HCT116 (cell line): ENCODE results near the gene FUNDC2. TPM values are rescaled to one million over a fixed set of nuclear protein-coding genes. Genes with fewer than 3 reads are reported as not detected.

Source experiments
- ATAC-seq: fragments of 200-7000 bp; cut with Tn5 transposase; 2 replicates; pipeline ENCODE4 v1.9.1; 2020; ENCODE audit warnings: mild to moderate bottlenecking, moderate library complexity
- BruUV-seq: library from RNA; stranded (reverse); fragments of 400-500 nt; replicated peaks from 2 replicates; lab custom pipeline; 2021; lab: Mats Ljungman, UMichigan
- CTCF ChIA-PET: fragments of 300-600 bp; sonication (Branson Sonifier 250); formaldehyde crosslinking; loops from one replicate; lab custom pipeline; 2021; ENCODE audit warnings: antibody characterized with exemption; lab: Charles Lee
- POLR2A ChIA-PET: fragments of 300-600, 350-600 bp; sonication (Branson Sonifier 250); formaldehyde crosslinking; loops from one replicate; lab custom pipeline; 2021; ENCODE audit warnings: antibody characterized with exemption; lab: Charles Lee
- RAD21 ChIA-PET, 2 experiments: fragments of 300-600 bp; sonication (Branson Sonifier 250); formaldehyde crosslinking; loops; one replicate each; lab custom pipeline; 2023; ENCODE audit warnings: low total read pairs in 2 of 2; ENCODE audit not compliant: uncharacterized antibody in 2 of 2, unreplicated experiment in 2 of 2, low non-redundant PET in 1 of 2; lab: Charles Lee
- DNase-seq: peaks from one replicate; pipeline ENCODE4 v3.0.0-alpha.2; 2010; ENCODE audit warnings: low read depth, low spot score
- H2AFZ ChIP-seq: fragments of 200-600 bp; shearing (Covaris generic), sonication (generic); 2 replicates; pipeline ENCODE4 v1.6.1; 2017; ENCODE audit warnings: low read depth, mixed run types, mixed read lengths, antibody characterized with exemption, low read length; ENCODE audit not compliant: poor library complexity, severe bottlenecking
- H3K27ac ChIP-seq: 2 replicates; pipeline ENCODE4 v1.5.1; 2012; ENCODE audit warnings: low read depth, low read length
- H3K27me3 ChIP-seq: fragments of 200-600 bp; sonication (generic); 2 replicates; pipeline ENCODE4 v1.6.1; 2016; ENCODE audit warnings: mixed run types, low read length, mixed read lengths; ENCODE audit not compliant: insufficient read depth
- H3K36me3 ChIP-seq, 2 experiments: fragments of 200-500 bp in 1 of 2; fragments of 200-600 bp in 1 of 2; sonication (Bioruptor generic) in 1 of 2; sonication (generic) in 1 of 2; 2 replicates each; pipeline versions ENCODE4 v1.5.1 to v1.6.1; 2014 to 2016; ENCODE audit warnings: low read length in 2 of 2, inconsistent platforms in 1 of 2, mixed read lengths in 1 of 2, mixed run types in 1 of 2; ENCODE audit not compliant: insufficient read depth in 2 of 2, control insufficient read depth in 1 of 2
- H3K4me1 ChIP-seq, 2 experiments: fragments of 200-600 bp in 1 of 2; sonication (generic) in 1 of 2; 2 replicates each; pipeline versions ENCODE4 v1.5.1 to v1.6.1; 2012 to 2017; ENCODE audit warnings: low read length in 2 of 2, inconsistent platforms in 1 of 2, mild to moderate bottlenecking in 1 of 2, mixed read lengths in 1 of 2, mixed run types in 1 of 2, moderate library complexity in 1 of 2; ENCODE audit not compliant: insufficient read depth in 2 of 2, control insufficient read depth in 1 of 2
- H3K4me2 ChIP-seq: fragments of 200-600 bp; sonication (generic); 2 replicates; pipeline ENCODE4 v1.6.1; 2017; ENCODE audit warnings: mixed run types, low read length, mixed read lengths
- H3K4me3 ChIP-seq, 2 experiments: fragments of 200-600 bp in 1 of 2; sonication (generic) in 1 of 2; replicated peaks in 1 of 2; 2 replicates each; pipeline ENCODE4 v1.5.1; 2011 to 2016; ENCODE audit warnings: low read length in 2 of 2, control low read depth in 1 of 2, low read depth in 1 of 2, mild to moderate bottlenecking in 1 of 2, mixed read lengths in 1 of 2, mixed run types in 1 of 2
- H3K79me2 ChIP-seq: fragments of 200-600 bp; sonication (generic); 2 replicates; pipeline ENCODE4 v1.6.1; 2017; ENCODE audit warnings: mild to moderate bottlenecking, mixed run types, low read length, moderate library complexity, mixed read lengths; ENCODE audit not compliant: insufficient read depth
- H3K9ac ChIP-seq: fragments of 200-600 bp; sonication (generic); 2 replicates; pipeline ENCODE4 v1.6.1; 2016; ENCODE audit warnings: low read length, mixed read lengths
- H3K9me2 ChIP-seq: fragments of 200-600 bp; sonication (generic), shearing (Covaris generic); 2 replicates; pipeline ENCODE4 v1.6.1; 2017; ENCODE audit warnings: mixed run types, mild to moderate bottlenecking, moderate library complexity; ENCODE audit not compliant: insufficient read depth
- H3K9me3 ChIP-seq, 2 experiments: fragments of 200-500 bp in 1 of 2; fragments of 200-600 bp in 1 of 2; sonication (Bioruptor generic) in 1 of 2; sonication (generic) in 1 of 2; 2 replicates each; pipeline ENCODE4 v1.6.1; 2014 to 2017; ENCODE audit warnings: low read length in 2 of 2, mixed read lengths in 2 of 2, inconsistent platforms in 1 of 2, low read depth in 1 of 2, mild to moderate bottlenecking in 1 of 2, mixed run types in 1 of 2, moderate library complexity in 1 of 2; ENCODE audit not compliant: control insufficient read depth in 1 of 2, insufficient read depth in 1 of 2
- H4K20me1 ChIP-seq: fragments of 200-600 bp; sonication (generic), shearing (Covaris generic); 2 replicates; pipeline ENCODE4 v1.6.1; 2017; ENCODE audit warnings: mixed run types, mild to moderate bottlenecking, moderate library complexity; ENCODE audit not compliant: insufficient read depth
- ATF3 ChIP-seq: IDR thresholded peaks from 2 replicates; pipeline ENCODE4 v1.6.1; 2012
- ELF1 ChIP-seq: IDR thresholded peaks from 2 replicates; pipeline ENCODE4 v1.6.1; 2012; ENCODE audit warnings: low read depth, borderline replicate concordance
- EZH2 ChIP-seq: fragments of 200-600 bp; sonication (generic); IDR thresholded peaks from 2 replicates; pipeline ENCODE4 v1.6.1; 2017; ENCODE audit warnings: antibody characterized with exemption, mixed run types
- FOSL1 ChIP-seq: IDR thresholded peaks from 2 replicates; pipeline ENCODE4 v1.6.1; 2012; ENCODE audit warnings: low read depth
- JUND ChIP-seq: IDR thresholded peaks from 2 replicates; pipeline ENCODE4 v1.6.1; 2012
- MAX ChIP-seq: IDR thresholded peaks from 2 replicates; pipeline ENCODE4 v1.6.1; 2012
- POLR2A ChIP-seq: IDR thresholded peaks from 2 replicates; pipeline ENCODE4 v1.7.0; 2011; ENCODE audit warnings: borderline replicate concordance; ENCODE audit not compliant: insufficient read depth, insufficient read length; ENCODE audit errors: extremely low read depth
- REST ChIP-seq: IDR thresholded peaks from 2 replicates; pipeline ENCODE4 v1.6.1; 2012; ENCODE audit warnings: low read depth
- YY1 ChIP-seq: IDR thresholded peaks from 2 replicates; pipeline ENCODE4 v1.6.1; 2011; ENCODE audit warnings: low read length, low read depth, moderate library complexity, mild to moderate bottlenecking; ENCODE audit not compliant: insufficient replicate concordance; ENCODE audit errors: extremely low read depth
- ZBTB33 ChIP-seq: IDR thresholded peaks from 2 replicates; pipeline ENCODE4 v1.6.1; 2011; ENCODE audit warnings: mild to moderate bottlenecking, low read length, moderate library complexity; ENCODE audit not compliant: insufficient replicate concordance; ENCODE audit errors: extremely low read depth
- ZFX ChIP-seq: fragments of 450-650 bp; IDR thresholded peaks from 2 replicates; pipeline ENCODE4 v1.6.1; 2017
- intact Hi-C: fragments of 100-400 bp; cut with micrococcal nuclease; formaldehyde crosslinking; loops from 2 replicates; pipeline ENCODE4 v1.10.0; 2022
- total RNA-seq: library from RNA; stranded (reverse); gene quantifications from one replicate; pipeline ENCODE4 v1.2.1, GENCODE V29; 2021; ENCODE audit not compliant: unreplicated experiment

The FUNDC2 gene
- total RNA-seq, 1 experiment from 2014 or later = 32.5 TPM

GRCh38 chrX:155069414-155069813, 42.8 kb downstream of the FUNDC2 start:
- H3K79me2 ChIP-seq = peaks cover 41% of the 10 kb centered on the region

More at GRCh38 chrX:155069414-155069813, 42.8 kb downstream of the FUNDC2 start:
- DNase-seq = no peak
- Histone ChIP-seq H3K27ac (no peak overlapping the region), H3K36me3 (peaks cover 0 to 2% of the 10 kb centered on the region in 2 experiments; a peak in 1 of 4 replicates), H4K20me1 (no peaks in the 10 kb centered on the region), H3K4me2 (peak overlapping the region; percentile 81), H3K27me3 (no peaks in the 10 kb centered on the region), H3K9ac (peak overlapping the region; percentile 86), H3K4me1 (peaks cover 15 to 36% of the 10 kb centered on the region in 2 experiments), H3K9me2 (no peaks in the 10 kb centered on the region), H3K9me3 (no peaks in the 10 kb centered on the region), H3K4me3 (peak overlapping the region; percentile 64 to 77), H2AFZ (no peak overlapping the region)
- no TSS peak for BruUV-seq
- RAD21 ChIA-PET = no interaction called here
- TF ChIP-seq ATF3 (no peak), ZBTB33 (no peak), FOSL1 (no peak), EZH2 (no peak), POLR2A (no peak), YY1 (no peak), ZFX (no peak), REST (no peak), JUND (no peak), MAX (no peak), ELF1 (no peak)
- POLR2A ChIA-PET = no interaction called here
- intact Hi-C loops = no loop called here
- no peak for ATAC-seq
- CTCF ChIA-PET = no interaction called here
